Measurements from ENCODE around the gene SEPTIN2. TPM values are rescaled to one million over a fixed set of nuclear protein-coding genes. Genes with fewer than 3 reads are reported as not detected.

SEPTIN2 gene
- total and polyA plus RNA-seq, 10 of the 15 experiments (the other 5 are each of a cell fraction or from before 2014, with no cell fraction given): 169 to 474 (median 269) TPM

DNA sequence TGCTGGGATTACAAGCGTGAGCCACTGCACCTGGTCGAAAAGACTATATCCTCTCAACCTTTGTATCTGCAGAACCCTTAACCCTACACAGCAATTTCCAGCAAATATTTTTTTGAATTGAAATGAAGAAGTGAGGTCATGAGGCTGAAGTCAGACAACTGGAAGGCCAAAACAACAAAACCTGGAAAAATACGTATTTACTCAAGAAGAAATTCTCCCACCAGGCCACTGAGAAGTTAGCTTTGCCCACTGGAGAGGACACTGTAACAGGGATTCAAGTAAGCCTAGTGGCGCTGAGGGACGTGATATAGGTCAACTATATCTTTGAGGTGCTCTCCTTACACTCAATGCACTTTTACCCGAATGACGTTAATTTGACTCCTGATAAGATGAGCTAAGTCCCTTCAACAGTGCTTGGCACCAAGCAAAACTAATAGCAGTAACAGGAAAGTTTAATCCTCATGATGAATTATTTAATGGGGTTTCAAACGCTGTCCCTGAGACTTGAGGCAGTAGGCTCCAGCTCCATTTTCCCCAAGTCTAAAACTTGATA is 2.1 kb upstream of the SEPTIN2 start:
- DNase-seq (ENCODE audit: low read depth, low spot score): no peak
- no peak for TF ChIP-seq BCL11A (IDR thresholded peaks at IDR 0.05; ENCODE audit: low read depth, low read length)
- TF ChIP-seq SP1 (IDR thresholded peaks at IDR 0.05; ENCODE audit: low read depth, low read length): no peak
- TF ChIP-seq HDGF (IDR thresholded peaks at IDR 0.05): no peak
- no peak for TF ChIP-seq RFX5 (IDR thresholded peaks at IDR 0.05; ENCODE audit: low read depth, low read length)
- TF ChIP-seq MYB (IDR thresholded peaks at IDR 0.05; ENCODE audit: borderline replicate concordance, low read depth, low read length): no peak
- no peak for TF ChIP-seq MEF2A (IDR thresholded peaks at IDR 0.05; ENCODE audit: insufficient read depth, low read depth, low read length)
- no peak for TF ChIP-seq CHD4 (IDR thresholded peaks at IDR 0.05)
- no peak for TF ChIP-seq NFYA (IDR thresholded peaks at IDR 0.05; ENCODE audit: borderline replicate concordance, low read depth, low read length)
- no peak for TF ChIP-seq RBBP5 (conservative IDR thresholded peaks at IDR 0.05)
- no peak for TF ChIP-seq SMC3 (IDR thresholded peaks at IDR 0.05; ENCODE audit: borderline replicate concordance, low read length)
- TF ChIP-seq, protein P1, sequence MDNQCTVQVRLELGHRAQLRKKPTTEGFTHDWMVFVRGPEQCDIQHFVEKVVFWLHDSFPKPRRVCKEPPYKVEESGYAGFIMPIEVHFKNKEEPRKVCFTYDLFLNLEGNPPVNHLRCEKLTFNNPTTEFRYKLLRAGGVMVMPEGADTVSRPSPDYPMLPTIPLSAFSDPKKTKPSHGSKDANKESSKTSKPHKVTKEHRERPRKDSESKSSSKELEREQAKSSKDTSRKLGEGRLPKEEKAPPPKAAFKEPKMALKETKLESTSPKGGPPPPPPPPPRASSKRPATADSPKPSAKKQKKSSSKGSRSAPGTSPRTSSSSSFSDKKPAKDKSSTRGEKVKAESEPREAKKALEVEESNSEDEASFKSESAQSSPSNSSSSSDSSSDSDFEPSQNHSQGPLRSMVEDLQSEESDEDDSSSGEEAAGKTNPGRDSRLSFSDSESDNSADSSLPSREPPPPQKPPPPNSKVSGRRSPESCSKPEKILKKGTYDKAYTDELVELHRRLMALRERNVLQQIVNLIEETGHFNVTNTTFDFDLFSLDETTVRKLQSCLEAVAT (IDR thresholded peaks at IDR 0.05): peak; percentile 52; the same call in 1 of the 2 replicates
- TF ChIP-seq POLR2AphosphoS5 (IDR thresholded peaks at IDR 0.05; ENCODE audit: low read length): 0 out of 2 replicates have a peak, but pooled peaks have one; percentile 8
- no peak for TF ChIP-seq ZNF592 (IDR thresholded peaks at IDR 0.05)
- Histone ChIP-seq H3K9me3 (replicated peaks; ENCODE audit: control insufficient read depth, insufficient read depth, low read length) (no peaks in the 10 kb centered on the region), H3K27me3 (replicated peaks in 1 of 2; ENCODE audit: control insufficient read depth in 2 of 2, insufficient read depth in 2 of 2, low read length in 1 of 2) (no peaks in the 10 kb centered on the region), H3K4me2 (ENCODE audit: control insufficient read depth, insufficient read depth) (peak overlapping the region; percentile 85), H4K20me1 (ENCODE audit: control insufficient read depth, insufficient read depth) (no peaks in the 10 kb centered on the region; the same call in 1 of the 2 replicates), H3K9ac (ENCODE audit: control insufficient read depth, insufficient read depth, low read length) (peak overlapping the region; percentile 88), H3K4me3 (peak overlapping the region; percentile 90), H3K79me2 (ENCODE audit: control insufficient read depth, insufficient read depth, low read length) (peaks cover 95% of the 10 kb centered on the region), H2AFZ (ENCODE audit: control insufficient read depth, low read depth, low read length) (no peak overlapping the region), H3K27ac (ENCODE audit: control insufficient read depth, insufficient read depth) (peak overlapping the region; percentile 94), H3K4me1 (ENCODE audit: control insufficient read depth, insufficient read depth, low read length) (peaks cover 29% of the 10 kb centered on the region), H3K36me3 (ENCODE audit: control insufficient read depth in 2 of 2, insufficient read depth in 2 of 2, low read length in 1 of 2) (no peaks in the 10 kb centered on the region)
- ChIA-PET CTCF (interaction anchor here (0.7 to 2.9 kb wide), 8 partner anchors 10 to 95 kb away, joined by 3 to 13 read pairs (median 4); no protein-coding TSS in a partner anchor), SMC1A (ENCODE audit: uncharacterized antibody, unreplicated experiment) (interaction anchor here (0.8 to 4.3 kb wide), 14 partner anchors 8 to 221 kb away, joined by 3 to 28 read pairs (median 5); no protein-coding TSS in a partner anchor), RAD21 (ENCODE audit: unreplicated experiment) (interaction anchor here (0.9 to 2.9 kb wide), 9 partner anchors 8 to 95 kb away, joined by 3 to 11 read pairs (median 6); no protein-coding TSS in a partner anchor), POLR2A (interaction anchor here (1.1 to 4.0 kb wide), 6 partner anchors 10 to 373 kb away, joined by 4 to 23 read pairs (median 8); partner anchors contain the start of gene DTYMK)
- in situ Hi-C loops (cut with MboI): no loop called here
- no peak for ATAC-seq
- WGBS (ENCODE audit: insufficient coverage, insufficient replicate concordance, low lambda C conversion rate, missing lambda C conversion rate): 82% methylated on average over 8 of the region's 8 CpGs
- no peak for FAIRE-seq
- no TSS peak for BruUV-seq (replicated peaks)
- intact Hi-C loops (cut with micrococcal nuclease; ENCODE audit: unreplicated experiment): loop anchor here (2.0 kb wide), 1 partner anchor 41 kb away; no protein-coding TSS in a partner anchor

All from GM12878 (cell line).